Embryonic facial prominence (tissue), 1 donor: Measurements from ENCODE around the gene LEMD2.

Source experiments
- DNase-seq: peaks from one replicate; pipeline ENCODE4 v3.0.0-alpha.2; 2016; ENCODE audit errors: extremely low spot score

Gene LEMD2

GRCh38 chr6:33794910-33795623 is 6.1 kb upstream of the LEMD2 start:
- no peak for DNase-seq

GRCh38 chr6:33792981-33793380 is 4.1 kb upstream of the LEMD2 start:
- DNase-seq: no peak

- DNase-seq: no peak
Measured at GRCh38 chr6:33791620-33792019, 2.7 kb upstream of the LEMD2 start.

- DNase-seq: no peak
Measured at GRCh38 chr6:33790910-33791309, 2.0 kb upstream of the LEMD2 start.

- no peak for DNase-seq
Measured at GRCh38 chr6:33790379-33790778, 1.4 kb upstream of the LEMD2 start.

- no peak for DNase-seq
Measured at GRCh38 chr6:33789550-33789895, 593 bp upstream of the LEMD2 start.

GRCh38 chr6:33787954-33788693 is 806 bp downstream of the LEMD2 start:
- no peak for DNase-seq

GRCh38 chr6:33787346-33787953 is 1.5 kb downstream of the LEMD2 start:
- no peak for DNase-seq

- DNase-seq: no peak
Measured at GRCh38 chr6:33786736-33787135, 2.2 kb downstream of the LEMD2 start.

- DNase-seq: no peak
Measured at GRCh38 chr6:33785778-33786177, 3.2 kb downstream of the LEMD2 start.

GRCh38 chr6:33784787-33785186 is 4.1 kb downstream of the LEMD2 start:
- no peak for DNase-seq

- DNase-seq: no peak
Measured at GRCh38 chr6:33783781-33784520, 5.0 kb downstream of the LEMD2 start.

GRCh38 chr6:33782561-33782960 is 6.4 kb downstream of the LEMD2 start:
- no peak for DNase-seq

- no peak for DNase-seq
Measured at GRCh38 chr6:33781131-33781975, 7.6 kb downstream of the LEMD2 start.

- no peak for DNase-seq
Measured at GRCh38 chr6:33779895-33780294, 9.0 kb downstream of the LEMD2 start.

GRCh38 chr6:33779290-33779689 is 9.6 kb downstream of the LEMD2 start:
- no peak for DNase-seq

GRCh38 chr6:33778444-33779121 is 10.3 kb downstream of the LEMD2 start:
- no peak for DNase-seq

- DNase-seq: no peak
Measured at GRCh38 chr6:33777398-33778388, 11.2 kb downstream of the LEMD2 start.

- DNase-seq: no peak
Measured at GRCh38 chr6:33776764-33777163, 12.2 kb downstream of the LEMD2 start.

GRCh38 chr6:33776186-33776585 is 12.7 kb downstream of the LEMD2 start:
- DNase-seq: no peak
